Activated T-cell treated with anti-CD3 and anti-CD28 coated beads, Interleukin-2, amount 50 U/mL, for 4 hours (primary cell): ENCODE measurements around the gene WBP4. TPM values are rescaled to one million over a fixed set of nuclear protein-coding genes. Genes with fewer than 3 reads are reported as not detected.

Experiments used
- ATAC-seq, 2 donors: fragments of 200-7000 bp; cut with Tn5 transposase; one replicate each; pipeline ENCODE4 v1.10.0; 2021
- DNase-seq: peaks from one replicate; pipeline ENCODE4 v3.0.0-alpha.2; 2020
- H3K27me3 Mint-ChIP-seq: one replicate; pipeline ENCODE4 v1.8.0; 2021; ENCODE audit warnings: low read depth, mixed read lengths
- H3K36me3 Mint-ChIP-seq: one replicate; pipeline ENCODE4 v1.8.0; 2022; ENCODE audit warnings: mixed read lengths; ENCODE audit not compliant: insufficient read depth
- H3K4me1 Mint-ChIP-seq: one replicate; pipeline ENCODE4 v1.8.0; 2021; ENCODE audit warnings: low read depth, mixed read lengths
- H3K4me3 Mint-ChIP-seq: one replicate; pipeline ENCODE4 v1.8.0; 2021; ENCODE audit warnings: mild to moderate bottlenecking, moderate library complexity, mixed read lengths
- H3K9me3 Mint-ChIP-seq: one replicate; pipeline ENCODE4 v1.8.0; 2021; ENCODE audit warnings: mixed read lengths
- total RNA-seq, 3 donors: library from RNA; stranded (reverse); gene quantifications; one replicate each; pipeline ENCODE4 v1.2.1, GENCODE V29; 2021

Gene WBP4
- total RNA-seq, 3 donors from 2014 or later: 8.5 to 17.5 (median 13.9) TPM

GRCh38 chr13:41056194-41056593 is 5.1 kb upstream of the WBP4 start:
- H3K27me3 Mint-ChIP-seq: peaks cover 2% of the 10 kb centered on the region
- no peak for ATAC-seq
- no peaks in the 10 kb centered on the region for H3K9me3 Mint-ChIP-seq
- H3K4me3 Mint-ChIP-seq: no peak overlapping the region
- H3K4me1 Mint-ChIP-seq: peaks cover 60% of the 10 kb centered on the region
- DNase-seq: no peak
- H3K36me3 Mint-ChIP-seq: peaks cover 2% of the 10 kb centered on the region

DNA sequence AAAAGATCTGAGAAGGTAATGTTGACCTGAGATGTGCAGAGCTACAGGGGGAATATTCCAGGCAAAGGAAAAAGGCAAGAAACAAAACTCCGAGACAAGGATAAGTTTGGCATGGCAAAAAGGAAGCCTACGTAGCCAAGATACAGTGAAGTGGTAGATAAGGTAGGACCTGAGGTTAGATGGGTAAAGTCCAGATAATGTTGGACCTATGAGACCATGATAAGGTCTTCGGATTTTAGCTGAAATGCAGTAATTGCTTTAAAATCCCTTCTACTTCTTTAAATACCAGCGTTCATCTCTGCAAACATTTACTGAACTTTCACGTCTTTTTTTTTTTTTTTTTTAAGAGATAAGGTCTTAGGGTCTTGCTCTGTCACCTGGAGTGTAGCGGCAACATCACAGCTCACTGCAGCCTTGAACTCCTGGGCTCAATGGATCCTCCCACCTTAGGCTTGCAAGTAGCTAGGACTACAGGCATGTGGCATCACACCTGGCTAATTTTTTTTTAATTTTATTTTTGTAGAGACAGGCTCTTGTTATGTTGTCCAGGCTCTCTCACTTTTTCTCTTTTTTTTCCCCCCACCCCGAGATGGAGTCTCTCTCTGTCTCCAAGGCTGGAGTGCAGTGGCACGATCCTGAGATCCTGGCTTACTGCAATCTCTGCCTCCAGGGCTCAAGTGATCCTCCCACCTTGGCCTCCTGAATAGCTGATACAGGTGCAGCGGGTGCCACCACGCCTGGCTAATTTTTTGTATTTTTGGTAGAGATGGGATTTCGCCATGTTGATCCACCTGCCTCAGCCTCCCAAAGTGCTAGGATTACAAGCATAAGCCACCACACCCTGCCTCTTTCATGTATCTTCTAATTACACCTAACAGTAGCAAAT is 4.2 kb upstream of the WBP4 start:
- H3K4me3 Mint-ChIP-seq: no peak overlapping the region

GRCh38 chr13:41058295-41059070 is 2.8 kb upstream of the WBP4 start:
- peak overlapping the region; percentile 96 for H3K4me3 Mint-ChIP-seq
- H3K36me3 Mint-ChIP-seq: peaks cover 2% of the 10 kb centered on the region
- H3K4me1 Mint-ChIP-seq: peaks cover 71% of the 10 kb centered on the region
- no peaks in the 10 kb centered on the region for H3K9me3 Mint-ChIP-seq
- H3K27me3 Mint-ChIP-seq: peaks cover 2% of the 10 kb centered on the region
- ATAC-seq (no peak), DNase-seq (no peak)

More for the DNA sequence above, 4.2 kb upstream of the WBP4 start:
- Mint-ChIP-seq H3K4me1 (peaks cover 57% of the 10 kb centered on the region), H3K36me3 (peaks cover 2% of the 10 kb centered on the region), H3K9me3 (no peaks in the 10 kb centered on the region), H3K27me3 (peaks cover 2% of the 10 kb centered on the region)
- DNase-seq (no peak), ATAC-seq (no peak)

- ATAC-seq (no peak), DNase-seq (no peak)
- Mint-ChIP-seq H3K27me3 (peaks cover 2% of the 10 kb centered on the region), H3K9me3 (no peaks in the 10 kb centered on the region), H3K4me1 (peaks cover 66% of the 10 kb centered on the region), H3K4me3 (peak overlapping the region; percentile 96), H3K36me3 (peaks cover 6% of the 10 kb centered on the region)
These were observed 1.7 kb upstream of the WBP4 start for GRCh38 chr13:41059456-41060081.

DNA sequence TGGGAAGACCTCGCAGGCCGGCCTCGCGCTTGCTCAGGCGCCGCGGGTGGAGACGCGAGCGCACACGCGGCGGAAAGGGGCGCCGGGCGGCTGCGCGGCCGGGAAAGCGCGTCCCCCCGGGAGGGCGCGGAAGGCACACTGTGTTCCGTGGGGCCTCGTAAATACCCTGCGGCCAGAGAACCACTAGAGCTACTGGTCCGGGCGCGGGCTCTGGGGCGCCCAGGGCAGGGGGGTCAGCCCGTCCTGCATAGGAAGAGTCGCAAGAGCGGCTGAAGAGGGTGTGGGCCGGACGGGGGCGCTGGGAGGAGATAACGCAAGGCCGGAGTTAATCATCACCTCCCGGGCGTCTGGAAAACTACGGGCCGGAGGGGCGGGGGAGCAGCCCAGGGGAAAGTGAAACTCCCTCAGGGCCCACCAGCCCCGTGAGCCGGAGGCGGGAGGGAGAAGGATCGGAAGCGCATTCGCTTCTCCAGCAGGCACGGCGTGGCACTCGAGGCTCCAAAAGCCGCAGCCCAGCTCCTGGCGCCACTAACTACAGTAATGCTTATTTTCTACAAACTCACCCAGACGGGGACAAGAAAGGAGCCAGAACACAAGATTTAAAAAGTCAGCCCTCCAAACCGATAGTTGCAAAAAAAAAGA is 1.1 kb upstream of the WBP4 start:
- Mint-ChIP-seq H3K36me3 (peaks cover 6% of the 10 kb centered on the region), H3K4me3 (peak overlapping the region; percentile 96), H3K9me3 (no peaks in the 10 kb centered on the region), H3K27me3 (peaks cover 2% of the 10 kb centered on the region), H3K4me1 (peaks cover 61% of the 10 kb centered on the region)
- DNase-seq (peak; percentile 66), ATAC-seq (peak; percentile 36 to 39)

DNA sequence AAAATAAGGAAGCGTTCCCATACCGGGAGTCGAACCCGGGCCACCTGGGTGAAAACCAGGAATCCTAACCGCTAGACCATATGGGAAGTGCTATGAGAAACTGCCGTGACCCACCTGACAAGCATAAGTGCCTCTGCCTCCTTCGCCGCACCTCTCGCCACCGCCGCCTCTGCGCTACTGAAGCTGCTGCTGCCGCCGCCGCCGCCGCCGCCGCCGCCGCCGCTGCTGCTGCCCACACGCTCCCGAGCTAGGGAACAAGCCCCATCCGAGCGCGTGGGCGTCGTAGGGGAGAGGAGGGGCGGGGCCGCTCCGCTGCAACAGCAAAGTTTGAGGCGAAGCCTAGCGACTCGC is 610 bp upstream of the WBP4 start:
- peaks cover 57% of the 10 kb centered on the region for H3K4me1 Mint-ChIP-seq
- peak overlapping the region; percentile 96 for H3K4me3 Mint-ChIP-seq
- ATAC-seq: peak; percentile 61 to 70
- DNase-seq: peak; percentile 89
- no peaks in the 10 kb centered on the region for H3K9me3 Mint-ChIP-seq
- peaks cover 2% of the 10 kb centered on the region for H3K27me3 Mint-ChIP-seq
- H3K36me3 Mint-ChIP-seq: peaks cover 10% of the 10 kb centered on the region

DNA sequence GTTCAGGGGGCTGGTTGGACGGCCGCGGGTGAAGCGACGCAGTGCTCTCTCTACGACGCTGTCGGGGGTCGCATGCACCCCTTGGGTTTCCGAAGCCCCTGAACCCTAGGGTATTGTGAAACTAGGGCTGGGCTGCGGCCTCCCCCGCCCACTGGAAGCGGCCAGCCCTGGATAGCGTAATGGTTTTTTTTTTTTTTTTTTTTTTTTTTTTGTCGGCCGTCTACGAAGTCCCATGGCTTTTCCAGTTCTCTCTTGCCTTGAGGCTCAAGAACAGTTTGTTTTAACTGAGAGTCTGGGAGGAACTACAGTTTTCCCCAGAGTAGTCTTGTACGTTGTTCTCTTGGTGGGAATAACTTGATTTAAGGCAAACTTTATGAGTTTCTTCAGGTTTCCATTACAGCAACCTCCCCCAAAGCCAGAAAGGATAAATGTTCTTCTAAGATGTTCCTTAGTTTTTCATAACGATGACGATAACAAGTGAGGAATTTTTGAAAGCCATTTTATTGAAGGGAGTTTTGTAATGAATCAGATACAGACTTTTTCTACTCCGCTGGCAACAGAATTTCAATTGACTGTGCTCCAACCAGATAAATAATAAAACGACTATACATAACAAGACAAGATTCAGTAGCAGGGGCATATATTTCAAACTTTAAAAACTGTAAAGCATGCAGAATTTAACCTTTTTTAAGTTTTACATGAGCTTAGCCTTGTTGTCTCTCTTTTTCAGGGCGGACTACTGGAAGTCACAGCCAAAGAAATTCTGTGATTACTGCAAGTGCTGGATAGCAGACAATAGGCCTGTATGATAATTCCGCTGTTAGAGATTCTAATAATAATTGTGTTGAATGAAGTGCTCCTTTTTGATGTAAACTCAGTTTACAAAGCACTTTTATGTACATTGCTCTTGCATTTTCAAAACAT is 867 bp downstream of the WBP4 start:
- Mint-ChIP-seq H3K9me3 (no peaks in the 10 kb centered on the region), H3K4me1 (peaks cover 46% of the 10 kb centered on the region), H3K27me3 (peaks cover 2% of the 10 kb centered on the region), H3K36me3 (peaks cover 14% of the 10 kb centered on the region), H3K4me3 (peak overlapping the region; percentile 96)
- DNase-seq: no peak
- ATAC-seq: no peak

GRCh38 chr13:41064493-41064892 is 3.2 kb downstream of the WBP4 start:
- H3K4me3 Mint-ChIP-seq: no peak overlapping the region
- H3K36me3 Mint-ChIP-seq: peaks cover 20% of the 10 kb centered on the region
- DNase-seq: no peak
- ATAC-seq: no peak
- peaks cover 27% of the 10 kb centered on the region for H3K4me1 Mint-ChIP-seq
- no peaks in the 10 kb centered on the region for H3K9me3 Mint-ChIP-seq
- H3K27me3 Mint-ChIP-seq: peaks cover 2% of the 10 kb centered on the region

GRCh38 chr13:41065078-41065477 is 3.8 kb downstream of the WBP4 start:
- H3K4me3 Mint-ChIP-seq: no peak overlapping the region
- ATAC-seq: no peak

DNA sequence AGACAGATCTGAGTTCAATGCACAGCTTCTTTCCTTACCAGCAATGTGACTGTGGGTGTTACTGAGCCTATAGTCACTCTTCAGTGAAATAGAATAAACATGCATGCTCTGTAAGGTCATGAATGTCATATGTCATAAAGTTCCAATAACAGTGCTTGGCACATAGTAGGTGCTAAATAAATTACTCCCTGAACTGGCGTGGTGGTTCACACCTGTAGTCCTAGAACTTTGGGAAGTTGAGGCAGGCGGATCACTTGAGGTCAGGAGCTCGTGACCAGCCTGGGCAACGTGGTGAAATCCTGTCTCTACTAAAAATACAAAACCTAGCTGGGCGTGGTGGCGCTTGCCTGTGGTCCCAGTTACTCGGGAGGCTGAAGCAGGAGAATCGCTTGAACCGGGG is 13.2 kb downstream of the WBP4 start:
- no peaks in the 10 kb centered on the region for H3K27me3 Mint-ChIP-seq
- H3K4me3 Mint-ChIP-seq: no peak overlapping the region
- H3K4me1 Mint-ChIP-seq: no peaks in the 10 kb centered on the region
- H3K36me3 Mint-ChIP-seq: peaks cover 50% of the 10 kb centered on the region
- no peaks in the 10 kb centered on the region for H3K9me3 Mint-ChIP-seq
- ATAC-seq (no peak), DNase-seq (no peak)

More at GRCh38 chr13:41065078-41065477, 3.8 kb downstream of the WBP4 start:
- H3K27me3 Mint-ChIP-seq: peaks cover 2% of the 10 kb centered on the region
- peaks cover 23% of the 10 kb centered on the region for H3K4me1 Mint-ChIP-seq
- H3K36me3 Mint-ChIP-seq: peaks cover 22% of the 10 kb centered on the region
- H3K9me3 Mint-ChIP-seq: no peaks in the 10 kb centered on the region
- no peak for DNase-seq

GRCh38 chr13:41075034-41075433 is 13.7 kb downstream of the WBP4 start:
- no peak for ATAC-seq
- H3K36me3 Mint-ChIP-seq: peaks cover 51% of the 10 kb centered on the region

DNA sequence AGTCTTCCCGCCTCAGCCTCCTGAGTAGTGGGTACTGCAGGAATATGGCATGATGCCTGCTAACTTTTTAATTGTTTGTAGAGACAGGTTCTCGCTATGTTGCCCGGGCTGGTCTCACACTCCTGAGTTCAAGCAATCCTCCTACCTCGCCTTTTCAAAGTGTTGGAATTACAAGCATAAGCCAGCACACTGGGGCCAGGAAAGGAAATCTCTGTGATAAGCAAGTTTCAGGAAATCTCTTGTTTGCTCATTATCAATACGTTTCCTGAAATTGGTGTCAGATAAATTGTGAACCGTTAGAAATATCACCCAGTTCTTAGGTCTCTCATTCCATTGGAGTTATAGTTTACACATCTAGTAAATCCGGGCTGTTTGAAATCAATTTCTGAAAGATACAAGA is 14.2 kb downstream of the WBP4 start:
- no peak overlapping the region for H3K4me3 Mint-ChIP-seq
- peaks cover 50% of the 10 kb centered on the region for H3K36me3 Mint-ChIP-seq
- no peak for ATAC-seq

More at GRCh38 chr13:41075034-41075433, 13.7 kb downstream of the WBP4 start:
- Mint-ChIP-seq H3K9me3 (no peaks in the 10 kb centered on the region), H3K4me3 (no peak overlapping the region), H3K4me1 (no peaks in the 10 kb centered on the region), H3K27me3 (no peaks in the 10 kb centered on the region)
- DNase-seq: peak; percentile 21

GRCh38 chr13:41077475-41077874 is 16.2 kb downstream of the WBP4 start:
- ATAC-seq: no peak
- Mint-ChIP-seq H3K4me1 (no peaks in the 10 kb centered on the region), H3K27me3 (no peaks in the 10 kb centered on the region), H3K36me3 (peaks cover 48% of the 10 kb centered on the region), H3K4me3 (no peak overlapping the region), H3K9me3 (no peaks in the 10 kb centered on the region)
- DNase-seq: no peak

More for the DNA sequence above, 14.2 kb downstream of the WBP4 start:
- DNase-seq: no peak
- Mint-ChIP-seq H3K4me1 (no peaks in the 10 kb centered on the region), H3K9me3 (no peaks in the 10 kb centered on the region), H3K27me3 (no peaks in the 10 kb centered on the region)
